Lung (tissue), 16 donors: Measurements from ENCODE around the gene PKN2. TPM values are rescaled to one million over a fixed set of nuclear protein-coding genes. Genes with fewer than 3 reads are reported as not detected.

Experiments used
- ATAC-seq: fragments of 200-7000 bp; cut with Tn5 transposase; one replicate; pipeline ENCODE4 v1.9.1; 2020; ENCODE audit warnings: moderate number of reproducible peaks; ENCODE audit not compliant: insufficient read depth, low FRiP score
- DNase-seq, 3 donors: peaks; one replicate each; pipeline ENCODE4 v3.0.0-alpha.2; 2013 to 2017
- H3K27ac ChIP-seq, 2 donors: one replicate each; pipeline ENCODE4 v1.5.1; 2013; ENCODE audit warnings: mild to moderate bottlenecking in 2 of 2, moderate library complexity in 2 of 2, control low read depth in 1 of 2, inconsistent platforms in 1 of 2, low read depth in 1 of 2, low read length in 1 of 2
- H3K27me3 ChIP-seq, 3 donors: one replicate each; pipeline ENCODE4 v1.5.1; 2013; ENCODE audit warnings: low read length in 2 of 3; ENCODE audit not compliant: control insufficient read depth in 3 of 3, insufficient read depth in 3 of 3
- H3K36me3 ChIP-seq, 4 donors: one replicate each; pipeline ENCODE4 v1.5.1; 2013; ENCODE audit warnings: low read length in 4 of 4, mild to moderate bottlenecking in 1 of 4, moderate library complexity in 1 of 4; ENCODE audit not compliant: control insufficient read depth in 4 of 4, insufficient read depth in 4 of 4
- H3K4me1 ChIP-seq, 5 donors: one replicate each; pipeline ENCODE4 v1.5.1; 2013; ENCODE audit warnings: low read length in 5 of 5, mild to moderate bottlenecking in 2 of 5, moderate library complexity in 1 of 5; ENCODE audit not compliant: control insufficient read depth in 5 of 5, insufficient read depth in 5 of 5
- H3K4me3 ChIP-seq: one replicate; pipeline ENCODE4 v1.5.1; 2013; ENCODE audit warnings: mild to moderate bottlenecking, control low read depth, moderate library complexity
- H3K9ac ChIP-seq, 2 donors: one replicate each; pipeline ENCODE4 v1.5.1; 2013; ENCODE audit warnings: low read length in 2 of 2, control low read depth in 1 of 2; ENCODE audit not compliant: insufficient read depth in 1 of 2
- H3K9me3 ChIP-seq, 4 donors: one replicate each; pipeline ENCODE4 v1.5.1; 2013; ENCODE audit warnings: low read length in 3 of 4, mild to moderate bottlenecking in 1 of 4, moderate library complexity in 1 of 4; ENCODE audit not compliant: control insufficient read depth in 4 of 4, insufficient read depth in 3 of 4
- CTCF ChIP-seq: IDR thresholded peaks from 2 replicates; pipeline ENCODE4 v1.5.1; 2012; ENCODE audit warnings: mild to moderate bottlenecking; ENCODE audit errors: control extremely low read depth, extremely low read depth
- WGBS, 2 donors: extraction: QIAGEN DNeasy Blood & Tissue Kit; methylation state at CpG; one replicate each; pipeline ENCODE4 v1.1.7; 2013; 5-methylcytosine and 5-hydroxymethylcytosine counted together
- long read RNA-seq, 5 donors: transcript quantifications; one replicate each; lab custom pipeline, GENCODE V29; 2026
- polyA plus RNA-seq, 2 donors: library from polyadenylated mRNA; stranded (reverse); fragments of 200-250 nt; gene quantifications; one replicate each; pipeline ENCODE4 v1.2.1, GENCODE V29; 2013
- total RNA-seq, 2 donors: library from RNA; depleted of rRNA in 1 of 2; stranded (reverse); fragments of >200 nt in 1 of 2; gene quantifications; one replicate each; pipeline ENCODE4 v1.2.1, GENCODE V29; 2014 to 2021
- donor health status: control.
- donor health status: control.
- donor health status: Bipolar disorder and iron deficiency.
- donor health status: healthy.
- donor health status: DM: yes; HTN: yes; CAD: no.

Gene PKN2
- 100 to 1,000 TPM in 1 of 2 donors, 10 to 100 TPM in 1; 33.8 to 130 TPM for total RNA-seq
- 10 to 100 TPM in 1 of 2 donors, 1 to 10 TPM in 1; 9.5 to 15.7 TPM for polyA plus RNA-seq
- long read RNA-seq, donor 1, full-length matches to known transcripts = 11 of 37 reads
- long read RNA-seq, donor 1, partial matches to known transcripts = 26 of 37 reads
- long read RNA-seq, donor 1, other reads (novel, unspliced or antisense) = 0 of 37 reads
- long read RNA-seq, donor 2, partial matches to known transcripts = 6 of 8 reads
- long read RNA-seq, donor 2, other reads (novel, unspliced or antisense) = 0 of 8 reads
- long read RNA-seq, donor 3, full-length matches to known transcripts = 4 of 22 reads
- long read RNA-seq, donor 3, partial matches to known transcripts = 18 of 22 reads
- long read RNA-seq, donor 3, other reads (novel, unspliced or antisense) = 0 of 22 reads
- long read RNA-seq, donor 4, full-length matches to known transcripts = 2 of 2 reads
- long read RNA-seq, donor 4, partial matches to known transcripts = 0 of 2 reads
- long read RNA-seq, donor 4, other reads (novel, unspliced or antisense) = 0 of 2 reads
- long read RNA-seq, donor 5, full-length matches to known transcripts = 6 of 38 reads
- long read RNA-seq, donor 5, partial matches to known transcripts = 32 of 38 reads
- long read RNA-seq, donor 5, other reads (novel, unspliced or antisense) = 0 of 38 reads

- Histone ChIP-seq H3K4me1 (peaks cover 0 to 27% (median 5%) of the 10 kb centered on the region in 5 donors), H3K9ac (peak within 1 kb of the TSS; percentile 98), H3K9me3 (no peaks in the 10 kb centered on the region), H3K4me3 (peak within 1 kb of the TSS; percentile 85), H3K36me3 (peaks cover 0 to 4% (median 0%) of the 10 kb centered on the region in 4 donors), H3K27me3 (no peaks in the 10 kb centered on the region), H3K27ac (peak within 1 kb of the TSS; percentile 98 to 99)
- peak; percentile 97 for ATAC-seq
- WGBS, 2 donors = 0% methylated on average over 50 to 66 of the region's 66 CpGs
- DNase-seq = peak; percentile 99 to 100 (median 99)
- no peak for TF ChIP-seq CTCF
These were observed at the start of gene PKN2 for GRCh38 chr1:88683541-88684481. Gene PKN2, plus strand, starts transcription at chr1:88684273. Its CDS starts 308 bp downstream, at chr1:88684581.

DNA sequence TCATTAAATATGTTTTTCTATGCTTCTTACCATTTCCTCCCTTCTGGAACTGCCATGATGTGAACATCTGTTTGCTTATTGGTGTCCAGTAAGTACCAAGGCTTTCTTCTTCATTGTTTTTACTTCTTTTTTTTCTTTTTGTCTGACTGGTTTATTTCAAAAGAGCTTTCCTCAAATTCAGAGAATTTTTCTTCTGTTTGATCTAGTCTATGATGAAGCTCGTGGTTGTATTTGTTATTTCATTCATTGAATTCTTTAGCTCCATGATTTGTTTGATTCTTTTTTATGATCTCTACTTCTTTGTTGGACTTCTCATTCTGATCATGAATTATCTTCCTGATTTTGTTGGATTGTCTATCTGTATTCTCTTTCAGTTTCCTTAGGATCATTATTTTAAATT lies 49.5 kb upstream of the PKN2 start:
- Histone ChIP-seq H3K9ac (no peak overlapping the region), H3K4me1 (no peaks in the 10 kb centered on the region), H3K27ac (no peak overlapping the region), H3K36me3 (no peaks in the 10 kb centered on the region), H3K9me3 (peaks cover 0 to 8% (median 3%) of the 10 kb centered on the region in 4 donors), H3K27me3 (no peaks in the 10 kb centered on the region), H3K4me3 (no peak overlapping the region)
- WGBS, 2 donors = 95% methylated on average over 1 of the region's 1 CpG
- TF ChIP-seq CTCF = no peak
- ATAC-seq (no peak), DNase-seq (no peak)

GRCh38 chr1:88640060-88640459 lies 44.0 kb upstream of the PKN2 start:
- Histone ChIP-seq H3K27me3 (no peaks in the 10 kb centered on the region), H3K4me3 (no peak overlapping the region), H3K36me3 (no peaks in the 10 kb centered on the region), H3K27ac (no peak overlapping the region), H3K4me1 (peaks cover 0 to under 1% (median 0%) of the 10 kb centered on the region in 5 donors), H3K9ac (no peak overlapping the region), H3K9me3 (peaks cover 0 to 7% (median 2%) of the 10 kb centered on the region in 4 donors)
- ATAC-seq = no peak
- TF ChIP-seq CTCF = no peak
- DNase-seq = no peak
- WGBS, 2 donors = 87 to 96% methylated on average over 1 of the region's 1 CpG
